M059J (cell line): ENCODE measurements around the gene CD34. TPM values are rescaled to one million over a fixed set of nuclear protein-coding genes. Genes with fewer than 3 reads are reported as not detected.

Source experiments
- DNase-seq: peaks from one replicate; pipeline ENCODE4 v3.0.0-alpha.2; 2012; ENCODE audit warnings: low read depth
- total RNA-seq: library from RNA; depleted of rRNA; stranded (reverse); fragments of >200 nt; shearing (Covaris generic); gene quantifications from 2 replicates; pipeline ENCODE4 v1.2.3, GENCODE V29; 2014

Gene CD34
- total RNA-seq, 1 experiment from 2014 or later = 0.59 TPM

GRCh38 chr1:207853372-207853757 is 57.6 kb downstream of the CD34 start:
- DNase-seq = no peak

DNA sequence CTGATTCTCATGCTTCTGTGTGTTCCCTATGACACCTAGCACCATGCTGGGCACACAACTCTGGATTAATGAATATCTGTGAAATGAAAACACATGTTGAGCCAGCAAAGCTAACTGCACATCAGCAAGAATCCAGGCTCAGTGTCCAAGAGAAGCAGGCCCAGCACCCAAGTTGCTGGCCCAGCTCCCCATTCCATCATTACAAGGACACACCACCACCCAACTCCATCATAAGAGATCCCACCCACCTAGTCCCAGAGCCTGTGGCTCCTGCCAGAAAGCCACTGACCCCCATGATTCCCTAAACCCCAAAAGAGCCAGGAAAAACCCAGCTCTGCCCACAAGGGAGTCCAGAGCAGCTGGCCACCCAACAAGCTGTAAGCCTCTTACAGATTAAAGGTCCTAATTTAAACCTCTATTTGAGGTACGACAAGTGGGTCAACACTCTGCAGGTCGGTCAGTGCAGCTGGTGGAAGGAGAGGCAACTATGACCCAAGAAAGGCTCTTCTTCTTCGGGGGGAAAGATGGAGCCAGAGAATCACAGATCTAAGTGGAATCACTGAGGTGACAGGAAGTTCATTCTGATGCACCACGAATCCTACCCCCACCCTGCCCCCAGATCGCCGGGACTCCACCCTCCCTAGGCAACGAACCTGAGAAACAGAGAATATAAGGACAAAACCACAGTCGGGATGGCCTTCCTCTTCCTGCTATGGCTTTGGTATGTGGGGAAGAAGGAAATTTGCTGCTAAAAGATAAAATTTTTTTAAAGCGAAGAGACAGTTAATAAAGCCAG is 58.2 kb downstream of the CD34 start:
- no peak for DNase-seq

GRCh38 chr1:207851696-207852095 is 59.2 kb downstream of the CD34 start:
- DNase-seq = no peak

- no peak for DNase-seq
These were observed 60.1 kb downstream of the CD34 start for GRCh38 chr1:207850621-207851407.

GRCh38 chr1:207849646-207850045 is 61.3 kb downstream of the CD34 start:
- DNase-seq = no peak

DNA sequence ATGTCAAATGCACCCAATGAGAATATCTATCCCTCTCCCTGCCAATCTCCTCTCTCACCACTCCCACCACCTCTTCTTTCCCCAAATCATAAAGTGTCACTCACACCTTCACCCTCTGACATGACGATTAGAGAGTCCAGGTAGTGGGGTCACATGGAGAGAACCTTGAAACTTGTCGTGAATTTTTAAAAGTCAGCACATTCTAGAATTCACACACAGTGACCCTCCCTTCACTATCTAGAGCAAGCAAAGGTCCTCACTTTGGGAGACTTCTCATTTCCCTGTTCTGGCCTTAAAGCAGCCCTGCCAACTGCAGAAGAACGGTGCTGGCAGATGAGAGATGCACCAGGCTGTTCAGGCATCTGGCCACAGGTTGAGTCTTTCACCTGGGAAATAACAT is 61.9 kb downstream of the CD34 start:
- DNase-seq = no peak

DNA sequence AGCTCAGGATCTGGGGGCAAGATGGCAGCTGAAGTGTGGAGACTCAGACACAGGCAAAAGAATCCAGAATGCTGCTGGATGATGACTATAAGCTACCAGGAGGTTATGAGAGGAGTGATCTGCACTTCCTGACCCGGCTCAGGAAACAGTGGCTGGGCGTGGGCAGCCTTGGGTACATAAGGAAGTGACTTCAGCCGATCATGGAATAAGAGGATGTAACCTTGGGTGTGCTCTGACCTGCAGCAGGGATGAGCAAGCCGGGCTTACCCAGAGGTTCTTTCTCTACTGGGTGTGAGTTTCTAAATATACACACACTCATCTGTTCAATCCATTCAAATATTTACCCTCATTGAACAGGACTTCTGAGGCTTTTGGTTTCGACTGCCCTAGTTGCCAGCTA is 62.7 kb downstream of the CD34 start:
- DNase-seq = peak; percentile 86

GRCh38 chr1:207847116-207847515 is 63.8 kb downstream of the CD34 start:
- peak; percentile 87 for DNase-seq

GRCh38 chr1:207845109-207845508 is 65.8 kb downstream of the CD34 start:
- DNase-seq = no peak

- no peak for DNase-seq
These were observed 66.6 kb downstream of the CD34 start for GRCh38 chr1:207844371-207844770.

DNA sequence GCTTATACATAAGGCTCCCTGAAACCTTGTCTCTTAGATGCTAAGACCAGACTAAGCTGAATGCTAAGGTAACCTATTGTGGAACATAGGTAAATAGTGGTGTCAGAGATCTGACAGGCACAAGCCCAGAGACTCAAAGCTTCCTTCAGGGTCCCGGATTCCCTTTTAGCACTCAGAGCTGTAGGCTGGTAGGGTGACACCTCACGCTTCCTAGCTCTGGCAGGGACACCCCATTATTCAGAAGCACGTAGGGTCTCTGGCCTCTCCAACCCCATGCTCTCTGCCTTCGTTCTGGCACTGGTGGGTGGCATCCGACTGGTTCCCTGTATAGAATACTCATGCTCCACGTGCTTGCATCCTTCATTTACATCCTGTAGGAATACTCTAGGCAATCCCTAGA is 68.4 kb downstream of the CD34 start:
- no peak for DNase-seq

- no peak for DNase-seq
These were observed 69.0 kb downstream of the CD34 start for GRCh38 chr1:207841901-207842300.

GRCh38 chr1:207841293-207841692 is 69.6 kb downstream of the CD34 start:
- no peak for DNase-seq

GRCh38 chr1:207840380-207840779 is 70.5 kb downstream of the CD34 start:
- DNase-seq = no peak

DNA sequence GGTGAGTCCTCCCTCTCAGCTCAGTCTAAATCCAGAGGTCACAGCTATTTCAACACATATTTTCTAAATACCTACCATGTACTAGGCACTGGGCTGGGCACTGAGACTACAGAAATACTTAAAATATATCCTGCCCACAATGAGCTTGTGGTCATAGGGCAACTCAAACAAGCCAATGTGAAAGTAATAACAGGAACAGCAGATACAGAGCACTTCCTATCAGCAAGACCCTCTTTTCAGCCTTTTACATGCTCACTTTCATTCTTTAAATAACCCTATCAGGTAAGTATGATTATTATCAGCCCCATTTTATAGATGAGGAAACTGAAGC is 71.9 kb downstream of the CD34 start:
- DNase-seq = no peak

DNA sequence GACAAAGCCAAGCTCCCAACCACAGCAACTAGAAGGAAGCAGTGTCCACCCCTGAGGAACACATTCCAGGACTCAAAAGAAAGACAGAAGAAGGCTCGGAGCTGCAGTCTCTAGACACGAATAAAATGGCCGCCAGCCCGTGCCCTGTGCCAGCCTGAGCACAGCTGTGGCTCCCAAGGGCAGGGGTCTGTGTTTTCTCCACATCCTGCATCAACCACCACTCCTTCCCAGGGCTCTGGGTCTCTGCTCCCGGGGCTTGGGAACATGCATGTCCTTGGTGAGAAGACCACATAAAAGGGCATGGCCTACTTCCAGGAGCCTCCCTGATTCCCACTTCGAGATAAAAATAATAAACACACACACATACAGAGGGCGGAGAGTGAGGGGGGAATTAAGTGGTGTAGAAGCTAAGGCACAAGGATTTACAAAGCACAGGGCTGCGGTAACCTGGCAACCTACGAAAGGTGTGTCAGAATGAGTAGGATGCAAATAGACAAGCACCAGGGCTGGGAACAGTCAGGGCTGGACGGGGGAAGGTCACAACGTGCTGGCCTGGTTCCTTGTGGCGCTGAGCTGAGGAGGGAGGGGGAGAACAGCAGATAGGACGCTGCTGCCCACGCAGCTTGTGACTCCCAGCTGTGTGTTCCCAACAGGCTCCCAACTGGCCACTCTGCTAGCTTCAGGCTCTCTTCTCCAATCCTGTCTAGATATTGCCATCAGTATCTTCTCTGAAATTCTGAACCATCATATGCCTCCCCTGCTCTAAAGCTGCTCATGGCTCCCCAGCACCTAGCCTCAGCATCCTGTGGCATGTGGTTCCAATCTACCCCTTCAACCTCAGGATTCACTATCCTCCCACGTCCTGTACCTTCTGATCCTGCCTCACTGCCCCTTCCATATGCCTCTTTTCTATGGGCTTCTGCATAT is 72.5 kb downstream of the CD34 start:
- DNase-seq = peak; percentile 18

DNA sequence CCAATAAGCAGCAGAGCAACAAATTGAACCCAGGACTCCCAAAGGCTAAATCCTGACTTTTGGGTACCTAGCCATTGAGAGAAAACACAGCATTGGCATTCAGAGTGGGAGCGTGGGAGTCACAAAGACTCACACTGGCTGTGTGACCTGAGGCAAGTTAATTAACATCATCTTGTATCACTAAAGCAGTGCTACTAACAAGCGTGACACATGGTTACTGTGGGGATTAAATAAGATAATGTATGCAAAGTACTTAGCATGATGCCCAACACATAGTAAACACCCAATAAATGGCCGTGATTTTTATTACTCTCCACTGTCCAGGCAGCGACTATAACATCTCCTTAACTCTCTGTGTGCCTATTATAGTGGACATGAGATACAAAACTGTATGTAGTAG is 73.3 kb downstream of the CD34 start:
- DNase-seq = no peak

DNA sequence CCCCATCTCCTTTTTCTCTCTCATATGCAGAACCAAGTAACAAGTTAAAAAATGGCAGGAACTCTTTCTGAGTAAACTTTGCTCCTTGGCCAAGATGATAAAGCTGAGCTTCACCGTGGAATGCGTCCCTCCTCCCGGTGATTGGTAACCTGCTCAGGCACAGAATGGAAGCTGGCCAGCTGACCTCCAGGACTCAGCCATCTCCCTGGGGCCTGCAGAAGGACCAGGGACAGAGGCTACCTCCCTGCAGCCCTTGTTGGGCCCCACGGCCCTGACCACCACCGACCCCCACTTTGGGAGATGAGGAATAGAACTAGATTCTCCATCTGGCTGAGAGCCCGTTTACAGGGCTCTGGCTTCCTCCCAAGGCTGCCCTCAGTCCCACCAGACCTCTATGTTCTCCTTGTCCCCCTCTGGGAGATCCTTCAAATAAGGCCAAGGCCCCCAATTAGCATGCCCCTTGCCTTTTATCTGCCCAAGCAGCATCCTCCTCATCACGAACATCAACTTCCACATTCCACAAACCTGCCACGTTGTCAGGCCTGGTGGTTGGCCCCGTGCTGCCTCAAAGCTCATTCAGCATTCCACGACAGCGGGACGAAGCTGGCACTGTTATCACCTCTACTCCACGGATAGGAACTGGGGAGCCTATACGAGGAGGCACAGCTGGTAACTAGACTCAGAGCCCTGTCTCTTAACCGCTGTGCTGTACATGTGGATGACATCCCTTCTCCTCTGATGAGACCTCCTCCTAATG is 74.2 kb downstream of the CD34 start:
- no peak for DNase-seq

DNA sequence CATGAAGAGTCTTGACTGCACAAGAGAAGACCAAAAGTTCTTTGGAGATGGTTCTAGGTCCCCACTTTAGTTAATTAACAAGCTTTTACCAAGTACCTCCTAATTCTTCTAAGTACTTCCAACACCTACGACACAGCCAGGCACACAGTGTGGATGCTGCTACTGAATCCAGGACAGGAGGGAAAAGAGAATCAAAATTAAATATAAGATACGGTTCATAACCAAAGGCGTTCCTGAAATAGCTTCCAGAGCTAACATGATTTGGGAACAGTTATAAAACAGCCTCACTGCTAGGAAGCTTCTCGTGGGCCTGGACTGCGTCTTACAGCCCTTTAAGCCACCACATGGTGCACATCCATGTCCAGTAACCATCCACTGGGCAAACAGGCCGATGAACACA is 75.0 kb downstream of the CD34 start:
- DNase-seq = no peak

- no peak for DNase-seq
These were observed 76.8 kb downstream of the CD34 start for GRCh38 chr1:207833956-207834660.

DNA sequence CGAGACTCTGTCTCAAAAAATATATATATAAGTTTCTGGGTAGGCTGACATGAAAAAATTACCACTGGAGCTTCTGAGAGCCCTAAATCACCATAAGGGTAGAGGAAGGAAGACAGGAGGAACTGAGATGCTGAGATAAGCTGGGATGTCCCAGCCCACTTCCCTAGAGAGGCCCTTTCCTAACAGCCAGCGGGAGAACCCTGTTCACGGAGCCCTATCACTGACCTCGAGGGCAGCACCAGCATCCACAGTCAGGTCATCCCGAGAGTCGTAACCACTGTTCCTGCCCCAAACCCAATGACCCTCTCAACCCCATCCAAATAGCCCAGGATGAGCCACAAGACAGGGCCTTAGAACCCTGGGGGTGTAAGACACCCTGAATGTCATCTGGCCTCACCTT is 77.5 kb downstream of the CD34 start:
- no peak for DNase-seq
